GM19025 (cell line): ENCODE data around the gene IL36G.
"Not testable (repeated sequence)": the region's sequence is repeated elsewhere in the genome, so short reads cannot be mapped to it uniquely, and the experiment has no call there.

Experiments used
- ATAC-seq: cut with Tn5 transposase; IDR thresholded peaks from one replicate; pipeline ENCODE4 v1.9.1; 2021; ENCODE audit warnings: mild to moderate bottlenecking, low read depth, moderate library complexity; ENCODE audit not compliant: unreplicated experiment

Gene IL36G

GRCh38 chr2:112977559-112978056 is at the start of gene IL36G:
TSS of gene IL36G (plus strand) at chr2:112978006. CDS start at chr2:112978639, 633 bp downstream.
- ATAC-seq = no peak

DNA sequence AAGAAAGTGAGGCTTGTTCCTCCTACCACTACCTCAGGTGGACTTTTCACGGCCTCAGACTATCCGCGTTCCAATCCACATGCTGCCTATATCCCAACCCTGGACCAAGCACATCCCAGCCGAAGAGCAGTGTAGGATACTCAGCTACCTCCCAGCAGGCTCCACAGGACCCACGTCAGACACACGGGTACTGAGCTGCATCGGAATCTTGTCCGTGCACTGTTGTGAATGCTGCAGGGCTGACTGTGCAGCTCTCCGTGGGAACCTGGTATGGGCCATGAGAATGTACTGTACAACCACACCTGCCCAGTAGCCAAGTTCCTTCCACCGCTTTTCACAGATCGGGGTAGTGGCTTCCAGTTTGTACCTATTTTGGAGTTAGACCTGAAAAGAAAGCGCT is 44.5 kb upstream of the IL36G start:
- ATAC-seq = no peak

DNA sequence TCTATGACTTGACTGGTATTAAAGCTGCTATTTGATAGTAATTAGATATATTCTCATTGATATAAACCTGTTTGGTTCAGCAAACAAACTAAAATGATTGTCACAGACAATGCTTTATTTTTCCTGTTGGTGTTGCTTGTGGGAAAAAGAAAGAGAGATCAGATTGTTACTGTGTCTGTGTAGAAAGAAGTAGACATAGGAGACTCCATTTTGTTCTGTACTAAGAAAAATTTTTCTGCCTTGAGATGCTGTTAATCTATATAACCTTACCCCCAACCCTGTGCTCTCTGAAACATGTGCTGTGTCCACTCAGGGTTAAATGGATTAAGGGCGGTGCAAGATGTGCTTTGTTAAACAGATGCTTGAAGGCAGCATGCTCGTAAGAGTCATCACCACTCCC is 43.7 kb upstream of the IL36G start:
- ATAC-seq = not testable (repeated sequence)

DNA sequence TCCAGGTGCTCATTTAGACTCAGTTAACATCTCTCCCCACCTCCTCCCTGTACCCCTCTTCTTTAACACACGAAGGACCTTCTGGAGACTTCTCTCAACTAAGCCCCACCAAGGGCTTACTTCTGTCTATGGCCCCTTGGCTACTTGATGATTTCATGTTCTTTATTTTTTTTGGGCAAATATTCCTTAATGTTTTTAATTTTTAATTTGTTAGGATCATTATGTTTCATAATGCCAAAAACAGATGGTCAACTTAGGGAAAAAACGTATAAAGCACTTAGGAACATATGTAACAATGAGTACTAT is 40.9 kb upstream of the IL36G start:
- ATAC-seq = no peak

- no peak for ATAC-seq
Measured at GRCh38 chr2:112938904-112939303, 38.9 kb upstream of the IL36G start.

- no peak for ATAC-seq
Measured at GRCh38 chr2:112939425-112939824, 38.4 kb upstream of the IL36G start.

- no peak for ATAC-seq
Measured at GRCh38 chr2:112940859-112941625, 36.8 kb upstream of the IL36G start.

DNA sequence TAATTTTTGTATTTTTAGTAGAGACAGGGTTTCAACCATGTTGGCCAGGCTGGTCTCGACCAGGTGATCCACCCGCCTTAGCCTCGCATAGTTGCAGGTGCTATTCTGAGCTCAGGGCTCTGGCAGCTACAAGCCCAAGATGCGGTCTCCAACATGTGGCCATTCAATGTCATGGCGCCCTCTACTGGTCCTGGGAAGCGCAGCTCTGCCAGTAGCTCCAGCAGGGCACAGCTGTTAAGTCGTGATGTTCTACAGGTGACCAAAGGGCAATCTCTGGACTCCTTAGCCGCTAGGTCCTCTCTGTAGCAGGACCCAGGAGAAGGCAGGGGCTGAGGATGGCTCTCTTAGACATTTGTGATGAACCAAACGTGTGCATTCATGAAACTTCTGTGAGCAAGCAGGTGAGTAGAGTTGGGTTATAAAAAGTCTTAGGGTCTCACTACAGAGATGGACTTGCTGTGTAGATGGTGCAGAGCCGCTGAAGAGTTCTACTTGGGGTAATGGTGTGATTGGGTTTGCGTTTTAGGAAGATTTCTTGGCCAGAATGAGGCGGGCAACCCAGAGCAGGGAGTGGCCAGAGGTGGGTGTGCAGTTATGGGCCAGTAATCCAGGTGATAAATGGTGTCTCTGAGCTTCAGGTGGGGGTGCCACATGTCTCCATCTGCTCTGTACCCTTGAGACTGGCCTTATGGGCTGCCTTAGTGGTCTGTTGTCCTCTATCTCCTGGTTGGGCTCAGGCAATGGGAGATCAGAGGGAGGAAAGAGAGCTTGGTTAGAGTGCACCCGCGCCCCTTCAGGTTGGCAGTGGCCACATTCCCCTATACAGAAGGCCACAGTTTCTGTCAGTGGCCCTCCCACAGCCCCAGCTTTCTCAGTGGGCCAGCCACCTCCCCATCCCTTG is 35.8 kb upstream of the IL36G start:
- peak; percentile 82 for ATAC-seq

- no peak for ATAC-seq
Measured at GRCh38 chr2:112942654-112943002, 35.2 kb upstream of the IL36G start.

- ATAC-seq = no peak
Measured at GRCh38 chr2:112944971-112945370, 32.8 kb upstream of the IL36G start.

DNA sequence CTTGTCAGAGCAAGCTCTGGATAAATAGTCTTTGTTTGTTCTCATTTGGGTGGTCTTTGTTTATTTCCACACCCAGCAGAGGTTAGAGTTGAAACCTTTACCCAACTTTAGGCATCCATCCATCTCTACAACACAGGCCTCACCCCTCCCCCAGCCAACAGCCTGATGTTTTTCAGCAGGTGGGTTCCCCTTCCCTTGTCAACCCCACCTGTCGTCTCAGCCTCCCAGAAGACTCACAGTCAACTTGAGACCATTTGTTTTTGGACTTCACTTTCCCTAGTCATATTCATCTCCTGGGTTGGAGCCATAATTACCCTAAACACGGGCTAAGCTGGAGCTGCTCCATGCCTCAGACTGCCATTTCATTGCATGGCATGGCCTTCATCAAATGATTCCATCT is 31.7 kb upstream of the IL36G start:
- no peak for ATAC-seq

DNA sequence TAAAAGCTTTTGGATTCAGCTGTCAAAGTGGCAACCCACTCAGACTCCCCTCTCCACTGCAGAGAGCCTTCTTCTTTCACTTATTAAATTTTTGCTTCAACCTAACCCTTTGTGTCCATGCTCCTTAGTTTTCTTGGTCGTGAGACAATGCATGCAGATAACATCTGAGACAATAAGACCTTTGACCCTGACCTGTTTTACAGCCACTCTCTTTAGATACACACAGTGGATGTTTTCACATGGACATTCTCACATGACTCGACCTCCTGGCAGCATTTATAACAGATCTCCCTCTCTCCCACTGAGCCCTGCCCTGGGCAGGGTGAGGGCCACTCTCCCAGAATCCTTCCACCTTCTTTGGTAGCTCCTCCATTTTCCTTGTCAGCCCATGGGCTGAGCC is 30.4 kb upstream of the IL36G start:
- no peak for ATAC-seq

- no peak for ATAC-seq
Measured at GRCh38 chr2:112949456-112949855, 28.4 kb upstream of the IL36G start.

DNA sequence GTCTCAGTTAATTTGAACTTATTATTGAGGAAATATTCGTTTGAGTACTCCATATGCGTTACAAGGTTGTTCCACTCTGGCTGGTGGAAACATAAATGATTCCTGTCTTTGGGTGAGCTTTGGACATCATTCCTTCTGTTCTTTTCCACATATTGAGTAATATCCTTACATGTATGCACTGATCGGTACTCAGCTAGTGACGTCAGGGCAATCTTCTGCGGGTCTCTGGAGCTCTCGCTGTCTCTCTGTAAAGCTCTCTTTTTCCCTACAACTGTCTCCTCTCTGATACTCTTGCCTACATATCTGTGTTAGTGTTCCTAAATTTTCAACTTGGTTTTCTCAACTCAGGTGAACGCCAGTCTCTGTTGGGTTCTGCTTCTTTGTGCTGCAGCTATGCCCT is 23.4 kb upstream of the IL36G start:
- ATAC-seq = no peak

- ATAC-seq = no peak
Measured at GRCh38 chr2:112957511-112957910, 20.3 kb upstream of the IL36G start.

- ATAC-seq = no peak
Measured at GRCh38 chr2:112958428-112959108, 19.2 kb upstream of the IL36G start.

DNA sequence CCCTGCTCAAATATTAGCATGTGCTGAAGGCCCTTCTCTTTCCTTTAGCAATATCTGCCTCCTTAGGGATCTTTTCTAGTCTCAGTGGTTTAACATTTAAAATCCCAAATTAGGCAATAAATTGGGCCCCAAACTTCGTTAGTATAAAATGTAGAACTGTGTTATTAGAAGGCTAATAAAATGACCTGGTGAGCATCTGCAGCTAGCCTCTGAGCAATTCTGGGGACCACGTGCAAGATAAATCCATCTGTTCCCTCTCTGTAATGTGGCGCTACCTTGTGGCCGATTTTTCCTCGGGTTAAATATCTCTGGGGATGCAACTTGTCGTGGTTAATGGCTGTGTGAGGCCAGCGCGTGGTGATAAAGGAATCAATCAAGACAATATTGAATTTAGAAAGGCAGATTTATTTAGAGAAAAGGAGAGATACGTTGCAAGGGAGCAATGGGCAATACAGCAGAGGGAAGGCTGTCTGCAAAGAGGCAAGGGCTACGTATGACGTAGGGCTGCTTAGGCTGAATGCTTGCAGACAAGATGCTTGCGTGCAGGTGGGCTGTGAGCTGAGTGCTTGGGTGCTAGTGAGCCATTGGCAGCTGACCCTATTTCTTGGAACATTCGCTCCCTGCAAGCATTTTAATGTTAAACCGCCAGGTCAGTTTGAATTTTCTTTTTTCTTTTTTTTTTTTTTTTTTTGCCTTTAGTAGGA is 18.5 kb upstream of the IL36G start:
- ATAC-seq = no peak

GRCh38 chr2:112960230-112960825 is 17.5 kb upstream of the IL36G start:
- ATAC-seq = no peak

DNA sequence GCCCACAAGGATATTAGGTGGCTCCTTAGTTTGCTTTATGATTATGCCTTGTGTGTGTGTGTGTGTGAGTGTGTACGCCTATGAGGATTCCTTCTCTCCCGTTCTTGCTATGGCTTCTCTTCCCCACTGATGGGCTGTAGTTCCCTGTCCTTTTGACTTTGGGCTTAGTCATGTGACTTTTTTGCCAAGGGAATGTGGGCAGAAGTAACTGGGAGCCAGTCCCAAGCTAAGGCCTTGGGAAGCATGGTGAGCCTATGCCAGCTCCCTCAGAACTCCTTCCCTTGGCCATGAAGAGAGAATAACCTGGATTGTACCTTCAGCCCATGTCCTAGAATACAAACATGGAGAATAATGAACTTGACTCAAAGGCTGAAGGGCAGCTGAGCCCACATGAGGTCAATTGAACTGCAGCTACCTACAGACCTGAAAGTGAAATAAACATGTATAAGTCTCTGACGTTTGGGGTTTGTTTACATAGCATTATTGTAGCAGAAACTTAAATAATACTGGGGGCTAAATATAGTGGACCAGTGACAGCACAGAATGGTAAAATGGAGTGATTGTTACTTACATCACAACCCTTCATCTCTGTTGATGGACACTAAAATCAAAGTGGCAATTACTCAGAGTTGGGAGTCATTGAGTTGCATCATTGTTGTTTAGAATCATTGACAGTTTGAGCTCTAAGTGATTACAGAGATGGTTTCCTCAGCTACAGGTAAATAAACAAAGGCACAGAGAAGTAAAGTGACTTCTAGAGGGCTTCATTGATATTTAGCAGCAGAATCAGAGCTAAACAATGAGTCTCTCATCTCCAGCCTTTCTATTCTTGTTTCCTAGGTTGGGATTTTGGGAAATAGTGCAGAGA is 15.3 kb upstream of the IL36G start:
- ATAC-seq = no peak
